SK-N-SH (cell line): Measurements from ENCODE around the gene FAM221B.

Experiments used
- EP300 ChIP-seq, 2 experiments: IDR thresholded peaks; 2 replicates each; pipeline versions ENCODE4 v1.4.0 to v1.6.1; 2012; ENCODE audit warnings: borderline replicate concordance in 1 of 2, low read depth in 1 of 2, low read length in 1 of 2
- GABPA ChIP-seq: IDR thresholded peaks from 2 replicates; pipeline ENCODE4 v1.4.0; 2012; ENCODE audit warnings: low read depth, mild to moderate bottlenecking
- MXI1 ChIP-seq: IDR thresholded peaks from 2 replicates; pipeline ENCODE4 v1.6.1; 2012; ENCODE audit warnings: mild to moderate bottlenecking, low read depth, low read length, improper control_type of control experiment
- NFIC ChIP-seq: IDR thresholded peaks from 2 replicates; pipeline ENCODE4 v1.4.0; 2012; ENCODE audit warnings: borderline replicate concordance
- POLR2AphosphoS5 ChIP-seq: IDR thresholded peaks from 2 replicates; pipeline ENCODE4 v1.6.1; 2012; ENCODE audit warnings: low read depth, low read length
- RAD21 ChIP-seq: IDR thresholded peaks from 2 replicates; pipeline ENCODE4 v1.6.1; 2012; ENCODE audit warnings: mild to moderate bottlenecking, low read length
- RCOR1 ChIP-seq: fragments of 150-350 bp; IDR thresholded peaks from 2 replicates; pipeline ENCODE4 v1.6.1; 2017; ENCODE audit warnings: antibody characterized with exemption, low read length
- TAF1 ChIP-seq: IDR thresholded peaks from 2 replicates; pipeline ENCODE4 v1.6.1; 2012; ENCODE audit warnings: low read depth, mild to moderate bottlenecking, low read length, moderate library complexity, borderline replicate concordance
- YY1 ChIP-seq: IDR thresholded peaks from 2 replicates; pipeline ENCODE4 v1.4.0; 2012; ENCODE audit warnings: low read depth, mild to moderate bottlenecking
- TF ChIP-seq, protein P1 (sequence below): fragments of 150-350 bp; IDR thresholded peaks from 2 replicates; pipeline ENCODE4 v1.6.1; 2016; ENCODE audit warnings: mild to moderate bottlenecking, low read depth, low read length
- TF ChIP-seq, protein P2 (sequence below): fragments of 200-600 bp; sonication (generic); IDR thresholded peaks from 2 replicates; pipeline ENCODE4 v1.6.1; 2017; ENCODE audit warnings: antibody characterized with exemption, mild to moderate bottlenecking, moderate library complexity
- TF ChIP-seq, protein P3 (sequence below): IDR thresholded peaks from 2 replicates; pipeline ENCODE4 v1.4.0; 2012; ENCODE audit warnings: low read depth, borderline replicate concordance
- TF ChIP-seq, protein P4 (sequence below): IDR thresholded peaks from 2 replicates; pipeline ENCODE4 v1.4.0; 2012; ENCODE audit warnings: low read depth, borderline replicate concordance

DNA sequence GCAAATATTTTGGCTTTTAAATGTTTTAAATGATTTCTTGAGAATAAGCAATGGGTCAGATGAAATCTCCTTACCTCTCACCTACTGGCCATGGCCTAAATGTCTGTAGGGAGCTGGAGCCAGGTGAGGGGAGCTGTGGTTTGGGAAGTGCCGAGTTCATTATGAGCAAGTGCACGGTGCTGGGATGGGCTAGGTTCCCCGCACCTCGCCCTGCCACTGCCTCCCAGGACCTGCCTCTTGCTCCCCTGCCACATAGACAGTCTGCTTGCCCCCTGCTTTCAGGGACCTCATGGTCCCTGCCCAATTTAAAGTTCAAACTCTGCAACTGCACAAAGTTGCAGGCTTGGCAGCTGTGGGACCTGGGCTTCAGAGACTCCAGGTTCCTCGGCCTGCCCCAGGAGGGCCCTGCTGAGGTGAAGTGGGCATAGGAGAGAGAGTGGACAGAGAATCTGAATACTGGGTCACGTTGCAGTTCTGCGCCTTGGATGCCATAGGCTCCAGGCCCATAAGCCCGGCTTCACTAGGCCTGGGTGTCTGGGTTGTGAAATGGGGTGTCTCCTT, 36.2 kb upstream of the FAM221B start:
- TF ChIP-seq EP300 (IDR thresholded peaks at IDR 0.05; ENCODE audit: borderline replicate concordance in 1 of 2, low read depth in 1 of 2, low read length in 1 of 2) (no peak), YY1 (no peak), POLR2AphosphoS5 (no peak), MXI1 (no peak), NFIC (no peak), RCOR1 (no peak), TAF1 (no peak), GABPA (no peak), RAD21 (no peak)
- TF ChIP-seq, protein P1, sequence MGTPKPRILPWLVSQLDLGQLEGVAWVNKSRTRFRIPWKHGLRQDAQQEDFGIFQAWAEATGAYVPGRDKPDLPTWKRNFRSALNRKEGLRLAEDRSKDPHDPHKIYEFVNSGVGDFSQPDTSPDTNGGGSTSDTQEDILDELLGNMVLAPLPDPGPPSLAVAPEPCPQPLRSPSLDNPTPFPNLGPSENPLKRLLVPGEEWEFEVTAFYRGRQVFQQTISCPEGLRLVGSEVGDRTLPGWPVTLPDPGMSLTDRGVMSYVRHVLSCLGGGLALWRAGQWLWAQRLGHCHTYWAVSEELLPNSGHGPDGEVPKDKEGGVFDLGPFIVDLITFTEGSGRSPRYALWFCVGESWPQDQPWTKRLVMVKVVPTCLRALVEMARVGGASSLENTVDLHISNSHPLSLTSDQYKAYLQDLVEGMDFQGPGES: no peak
- TF ChIP-seq, protein P2, sequence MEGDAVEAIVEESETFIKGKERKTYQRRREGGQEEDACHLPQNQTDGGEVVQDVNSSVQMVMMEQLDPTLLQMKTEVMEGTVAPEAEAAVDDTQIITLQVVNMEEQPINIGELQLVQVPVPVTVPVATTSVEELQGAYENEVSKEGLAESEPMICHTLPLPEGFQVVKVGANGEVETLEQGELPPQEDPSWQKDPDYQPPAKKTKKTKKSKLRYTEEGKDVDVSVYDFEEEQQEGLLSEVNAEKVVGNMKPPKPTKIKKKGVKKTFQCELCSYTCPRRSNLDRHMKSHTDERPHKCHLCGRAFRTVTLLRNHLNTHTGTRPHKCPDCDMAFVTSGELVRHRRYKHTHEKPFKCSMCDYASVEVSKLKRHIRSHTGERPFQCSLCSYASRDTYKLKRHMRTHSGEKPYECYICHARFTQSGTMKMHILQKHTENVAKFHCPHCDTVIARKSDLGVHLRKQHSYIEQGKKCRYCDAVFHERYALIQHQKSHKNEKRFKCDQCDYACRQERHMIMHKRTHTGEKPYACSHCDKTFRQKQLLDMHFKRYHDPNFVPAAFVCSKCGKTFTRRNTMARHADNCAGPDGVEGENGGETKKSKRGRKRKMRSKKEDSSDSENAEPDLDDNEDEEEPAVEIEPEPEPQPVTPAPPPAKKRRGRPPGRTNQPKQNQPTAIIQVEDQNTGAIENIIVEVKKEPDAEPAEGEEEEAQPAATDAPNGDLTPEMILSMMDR: no peak
- TF ChIP-seq, protein P3, sequence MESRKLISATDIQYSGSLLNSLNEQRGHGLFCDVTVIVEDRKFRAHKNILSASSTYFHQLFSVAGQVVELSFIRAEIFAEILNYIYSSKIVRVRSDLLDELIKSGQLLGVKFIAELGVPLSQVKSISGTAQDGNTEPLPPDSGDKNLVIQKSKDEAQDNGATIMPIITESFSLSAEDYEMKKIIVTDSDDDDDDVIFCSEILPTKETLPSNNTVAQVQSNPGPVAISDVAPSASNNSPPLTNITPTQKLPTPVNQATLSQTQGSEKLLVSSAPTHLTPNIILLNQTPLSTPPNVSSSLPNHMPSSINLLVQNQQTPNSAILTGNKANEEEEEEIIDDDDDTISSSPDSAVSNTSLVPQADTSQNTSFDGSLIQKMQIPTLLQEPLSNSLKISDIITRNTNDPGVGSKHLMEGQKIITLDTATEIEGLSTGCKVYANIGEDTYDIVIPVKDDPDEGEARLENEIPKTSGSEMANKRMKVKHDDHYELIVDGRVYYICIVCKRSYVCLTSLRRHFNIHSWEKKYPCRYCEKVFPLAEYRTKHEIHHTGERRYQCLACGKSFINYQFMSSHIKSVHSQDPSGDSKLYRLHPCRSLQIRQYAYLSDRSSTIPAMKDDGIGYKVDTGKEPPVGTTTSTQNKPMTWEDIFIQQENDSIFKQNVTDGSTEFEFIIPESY: no peak
- TF ChIP-seq, protein P4, sequence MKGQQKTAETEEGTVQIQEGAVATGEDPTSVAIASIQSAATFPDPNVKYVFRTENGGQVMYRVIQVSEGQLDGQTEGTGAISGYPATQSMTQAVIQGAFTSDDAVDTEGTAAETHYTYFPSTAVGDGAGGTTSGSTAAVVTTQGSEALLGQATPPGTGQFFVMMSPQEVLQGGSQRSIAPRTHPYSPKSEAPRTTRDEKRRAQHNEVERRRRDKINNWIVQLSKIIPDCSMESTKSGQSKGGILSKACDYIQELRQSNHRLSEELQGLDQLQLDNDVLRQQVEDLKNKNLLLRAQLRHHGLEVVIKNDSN: no peak
